ENCODE measurements around the gene FBLN2.

FBLN2 gene

GRCh38 chr3:13642597-13642996 is 93.7 kb downstream of the FBLN2 start:
- H4K8ac ChIP-seq (ENCODE audit: low read depth, low read length), result no peak overlapping the region
- no peak overlapping the region for H2BK120ac ChIP-seq (ENCODE audit: low read depth, low read length)
- no peak overlapping the region for H2BK5ac ChIP-seq (ENCODE audit: low read length)
- no peaks in the 10 kb centered on the region for H3K9me3 ChIP-seq (replicated peaks in 1 of 2; ENCODE audit: control insufficient read depth in 2 of 2, insufficient read depth in 1 of 2, low read depth in 1 of 2, low read length in 2 of 2)
- H3K27me3 ChIP-seq (ENCODE audit: control insufficient read depth in 3 of 3, insufficient read depth in 3 of 3, low read depth in 1 of 3, low read length in 3 of 3), result peaks cover 0 to 1% (median 0%) of the 10 kb centered on the region in 3 experiments
- H3K27ac ChIP-seq (replicated peaks; ENCODE audit: low read length), result no peak overlapping the region
- H2AK5ac ChIP-seq (ENCODE audit: low read depth, low read length), result no peak overlapping the region
- no peak overlapping the region for H2BK15ac ChIP-seq (ENCODE audit: low read length)
- H3K79me1 ChIP-seq (ENCODE audit: low read depth, low read length), result no peaks in the 10 kb centered on the region
- no peak overlapping the region for H2AFZ ChIP-seq (ENCODE audit: low read length)
- no CpG with 5 or more reads among the region's 6 CpGs for WGBS, 2 donors (ENCODE audit: extremely low coverage in 2 of 2, insufficient read length in 2 of 2, insufficient replicate concordance in 1 of 2)
- H3K4ac ChIP-seq (ENCODE audit: low read length), result no peak overlapping the region
- no peak overlapping the region for H3K9ac ChIP-seq (ENCODE audit: low read depth, low read length, poor library complexity)
- no peak overlapping the region for H4K91ac ChIP-seq (ENCODE audit: low read depth, low read length, poor library complexity)
- no peaks in the 10 kb centered on the region for H3K36me3 ChIP-seq (replicated peaks in 1 of 2; ENCODE audit: control insufficient read depth in 2 of 2, insufficient read depth in 2 of 2, low read length in 2 of 2)
- H3K14ac ChIP-seq (ENCODE audit: low read length), result no peak overlapping the region
- H3K4me1 ChIP-seq (ENCODE audit: control insufficient read depth in 2 of 2, insufficient read depth in 1 of 2, low read depth in 1 of 2, low read length in 2 of 2), result no peaks in the 10 kb centered on the region
- no peak overlapping the region for H3K4me3 ChIP-seq (ENCODE audit: low read length in 2 of 2)
- DNase-seq (ENCODE audit: low spot score), result no peak
- no peak overlapping the region for H3K4me2 ChIP-seq (ENCODE audit: insufficient read depth, low read length, poor library complexity, severe bottlenecking)
- H3K18ac ChIP-seq (ENCODE audit: low read length), result no peak overlapping the region
- no peak overlapping the region for H2BK12ac ChIP-seq (ENCODE audit: low read length)
- H3K23ac ChIP-seq (ENCODE audit: low read depth, low read length, poor library complexity), result no peak overlapping the region

DNA sequence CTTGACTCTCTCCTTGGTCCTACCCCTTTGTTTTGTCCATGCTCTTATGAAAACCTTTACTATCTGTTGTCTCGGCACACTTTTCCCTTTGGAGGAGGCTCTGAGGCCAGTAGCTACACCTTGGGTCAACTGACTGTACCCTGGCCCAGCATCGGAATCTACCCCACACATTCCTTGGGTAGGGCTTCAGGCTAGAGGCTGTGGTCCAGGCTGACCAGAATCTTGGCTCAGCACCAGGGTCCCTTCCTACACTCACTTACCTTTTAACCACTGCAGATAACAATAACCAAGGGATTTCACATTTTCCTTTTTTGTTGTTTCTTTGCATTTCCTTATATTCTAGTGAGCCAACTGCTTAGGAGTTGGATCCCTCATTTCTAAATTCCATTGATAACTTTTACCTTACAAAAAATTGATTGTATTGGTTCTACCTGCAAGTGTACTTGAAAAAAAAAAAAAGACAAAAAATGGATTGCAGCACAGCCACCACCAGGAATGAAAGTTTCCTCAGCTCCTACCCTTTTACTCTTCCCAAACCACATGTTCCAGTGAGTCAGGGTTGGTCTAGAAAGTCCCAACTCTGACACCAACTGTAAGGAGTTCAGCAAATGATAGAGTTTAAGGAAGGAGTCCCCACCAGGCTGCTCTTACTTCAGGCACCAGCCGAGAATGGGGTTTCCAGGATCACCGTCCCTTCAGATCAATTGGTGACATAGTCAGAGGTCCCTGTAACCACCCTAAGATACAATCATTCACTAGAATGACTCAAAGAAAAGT is 95.6 kb downstream of the FBLN2 start:
- H3K79me1 ChIP-seq (ENCODE audit: low read depth, low read length), result no peaks in the 10 kb centered on the region
- no peak overlapping the region for H4K91ac ChIP-seq (ENCODE audit: low read depth, low read length, poor library complexity)
- no peaks in the 10 kb centered on the region for H3K9me3 ChIP-seq (replicated peaks in 1 of 2; ENCODE audit: control insufficient read depth in 2 of 2, insufficient read depth in 1 of 2, low read depth in 1 of 2, low read length in 2 of 2)
- no peak overlapping the region for H2AFZ ChIP-seq (ENCODE audit: low read length)
- no peak overlapping the region for H3K27ac ChIP-seq (replicated peaks; ENCODE audit: low read length)
- no peak overlapping the region for H3K4me2 ChIP-seq (ENCODE audit: insufficient read depth, low read length, poor library complexity, severe bottlenecking)
- no peak overlapping the region for H3K9ac ChIP-seq (ENCODE audit: low read depth, low read length, poor library complexity)
- no peak overlapping the region for H2BK15ac ChIP-seq (ENCODE audit: low read length)
- WGBS, 2 donors (ENCODE audit: extremely low coverage in 2 of 2, insufficient read length in 2 of 2, insufficient replicate concordance in 1 of 2), result no CpG with 5 or more reads among the region's 4 CpGs
- H3K36me3 ChIP-seq (replicated peaks in 1 of 2; ENCODE audit: control insufficient read depth in 2 of 2, insufficient read depth in 2 of 2, low read length in 2 of 2), result no peaks in the 10 kb centered on the region
- H3K14ac ChIP-seq (ENCODE audit: low read length), result no peak overlapping the region
- H3K18ac ChIP-seq (ENCODE audit: low read length), result no peak overlapping the region
- no peak for DNase-seq (ENCODE audit: low spot score)
- H3K4me1 ChIP-seq (ENCODE audit: control insufficient read depth in 2 of 2, insufficient read depth in 1 of 2, low read depth in 1 of 2, low read length in 2 of 2), result peaks cover 8 to 9% of the 10 kb centered on the region in 2 donors
- no peak overlapping the region for H2BK12ac ChIP-seq (ENCODE audit: low read length)
- H3K27me3 ChIP-seq (ENCODE audit: control insufficient read depth in 3 of 3, insufficient read depth in 3 of 3, low read depth in 1 of 3, low read length in 3 of 3), result no peaks in the 10 kb centered on the region
- no peak overlapping the region for H3K4me3 ChIP-seq (ENCODE audit: low read length in 2 of 2)
- H4K8ac ChIP-seq (ENCODE audit: low read depth, low read length), result no peak overlapping the region
- no peak overlapping the region for H3K4ac ChIP-seq (ENCODE audit: low read length)
- H2BK120ac ChIP-seq (ENCODE audit: low read depth, low read length), result no peak overlapping the region
- H2BK5ac ChIP-seq (ENCODE audit: low read length), result no peak overlapping the region
- no peak overlapping the region for H3K23ac ChIP-seq (ENCODE audit: low read depth, low read length, poor library complexity)
- H2AK5ac ChIP-seq (ENCODE audit: low read depth, low read length), result no peak overlapping the region

GRCh38 chr3:13645801-13646637 is 97.1 kb downstream of the FBLN2 start:
- Histone ChIP-seq H3K4me2 (ENCODE audit: insufficient read depth, low read length, poor library complexity, severe bottlenecking) (no peak overlapping the region), H3K14ac (ENCODE audit: low read length) (peak overlapping the region; percentile 67), H3K9me3 (replicated peaks in 1 of 2; ENCODE audit: control insufficient read depth in 2 of 2, insufficient read depth in 1 of 2, low read depth in 1 of 2, low read length in 2 of 2) (no peaks in the 10 kb centered on the region), H4K8ac (ENCODE audit: low read depth, low read length) (no peak overlapping the region), H3K4me1 (ENCODE audit: control insufficient read depth in 2 of 2, insufficient read depth in 1 of 2, low read depth in 1 of 2, low read length in 2 of 2) (peaks cover 9 to 10% of the 10 kb centered on the region in 2 donors), H2BK15ac (ENCODE audit: low read length) (peak overlapping the region; percentile 0), H4K91ac (ENCODE audit: low read depth, low read length, poor library complexity) (no peak overlapping the region), H2AFZ (ENCODE audit: low read length) (no peak overlapping the region), H3K18ac (ENCODE audit: low read length) (peak overlapping the region; percentile 50), H3K27ac (replicated peaks; ENCODE audit: low read length) (no peak overlapping the region), H2AK5ac (ENCODE audit: low read depth, low read length) (no peak overlapping the region), H3K36me3 (replicated peaks in 1 of 2; ENCODE audit: control insufficient read depth in 2 of 2, insufficient read depth in 2 of 2, low read length in 2 of 2) (no peaks in the 10 kb centered on the region), H2BK120ac (ENCODE audit: low read depth, low read length) (no peak overlapping the region), H3K4me3 (ENCODE audit: low read length in 2 of 2) (no peak overlapping the region), H3K27me3 (ENCODE audit: control insufficient read depth in 3 of 3, insufficient read depth in 3 of 3, low read depth in 1 of 3, low read length in 3 of 3) (no peaks in the 10 kb centered on the region), H2BK12ac (ENCODE audit: low read length) (peak overlapping the region; percentile 87), H2BK5ac (ENCODE audit: low read length) (peak overlapping the region; percentile 40), H3K4ac (ENCODE audit: low read length) (peak overlapping the region; percentile 55), H3K79me1 (ENCODE audit: low read depth, low read length) (no peaks in the 10 kb centered on the region), H3K9ac (ENCODE audit: low read depth, low read length, poor library complexity) (no peak overlapping the region), H3K23ac (ENCODE audit: low read depth, low read length, poor library complexity) (no peak overlapping the region)
- no peak for DNase-seq (ENCODE audit: low spot score)
- no CpG with 5 or more reads among the region's 9 CpGs for WGBS, 2 donors (ENCODE audit: extremely low coverage in 2 of 2, insufficient read length in 2 of 2, insufficient replicate concordance in 1 of 2)

Measured in neuronal stem cell (in vitro differentiated cells).